Renal cortical epithelial cell (primary cell): ENCODE data around the gene RP2. TPM values are rescaled to one million over a fixed set of nuclear protein-coding genes. Genes with fewer than 3 reads are reported as not detected.
A peak's percentile ranks its signal among the peaks of the same experiment; 100 is the strongest.

ENCODE experiments used
- DNase-seq: peaks from one replicate; pipeline ENCODE4 v3.0.0-alpha.2; 2011; ENCODE audit warnings: low read depth
- total RNA-seq: library from RNA; depleted of rRNA; stranded (reverse); fragments of >200 nt; gene quantifications from 2 replicates; pipeline ENCODE4 v1.2.3, GENCODE V29; 2014

The RP2 gene
- total RNA-seq, 1 donor from 2014 or later = 20.7 TPM

GRCh38 chrX:46844913-46845312 lies 8.1 kb downstream of the RP2 start:
- no peak for DNase-seq

DNA sequence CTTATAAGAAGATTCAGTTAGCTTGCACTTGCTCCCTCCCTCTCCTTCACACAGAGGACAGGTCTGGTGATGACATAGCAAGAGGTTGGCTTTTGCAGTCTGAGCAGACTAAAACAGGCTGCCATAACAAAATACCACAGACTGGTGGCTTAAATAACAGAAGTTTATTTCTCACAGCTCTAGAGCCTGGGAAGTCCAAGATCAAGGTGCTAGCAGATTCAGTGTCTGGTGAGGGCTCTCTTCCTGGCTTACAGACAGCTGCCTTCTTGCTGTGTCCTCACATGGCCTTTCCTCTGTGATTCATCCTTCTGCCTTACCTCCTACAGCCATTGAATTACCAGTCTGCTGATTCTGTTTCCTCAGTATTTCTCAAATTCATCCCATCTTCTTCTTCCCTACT lies 13.1 kb downstream of the RP2 start:
- no peak for DNase-seq

GRCh38 chrX:46850771-46851170 lies 13.9 kb downstream of the RP2 start:
- no peak for DNase-seq

- DNase-seq = no peak
Observed at GRCh38 chrX:46856483-46856882, 19.6 kb downstream of the RP2 start.

GRCh38 chrX:46860557-46860956 lies 23.7 kb downstream of the RP2 start:
- DNase-seq = no peak

GRCh38 chrX:46863072-46863471 lies 26.2 kb downstream of the RP2 start:
- no peak for DNase-seq

- DNase-seq = no peak
Observed at GRCh38 chrX:46864606-46865005, 27.8 kb downstream of the RP2 start.

DNA sequence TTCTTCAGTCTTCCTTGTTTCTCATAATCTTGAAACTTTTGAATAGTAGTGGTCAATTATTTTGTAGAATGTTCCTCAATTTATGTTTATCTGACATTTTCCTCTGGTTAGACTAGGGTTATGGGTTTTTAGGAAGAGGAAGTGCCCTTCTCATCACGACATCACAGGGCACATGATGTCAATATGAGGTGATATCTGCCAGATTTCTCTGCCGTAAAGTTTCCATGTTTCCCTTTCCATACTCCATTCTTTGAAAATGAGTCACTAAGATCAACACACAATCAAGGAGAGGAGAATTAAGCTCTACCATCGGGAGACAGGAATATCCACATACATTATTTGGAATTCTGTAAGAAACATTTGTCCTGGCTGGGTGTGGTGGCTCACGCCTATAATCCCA lies 28.4 kb downstream of the RP2 start:
- peak; percentile 47 for DNase-seq

- no peak for DNase-seq
Observed at GRCh38 chrX:46866726-46867125, 29.9 kb downstream of the RP2 start.

DNA sequence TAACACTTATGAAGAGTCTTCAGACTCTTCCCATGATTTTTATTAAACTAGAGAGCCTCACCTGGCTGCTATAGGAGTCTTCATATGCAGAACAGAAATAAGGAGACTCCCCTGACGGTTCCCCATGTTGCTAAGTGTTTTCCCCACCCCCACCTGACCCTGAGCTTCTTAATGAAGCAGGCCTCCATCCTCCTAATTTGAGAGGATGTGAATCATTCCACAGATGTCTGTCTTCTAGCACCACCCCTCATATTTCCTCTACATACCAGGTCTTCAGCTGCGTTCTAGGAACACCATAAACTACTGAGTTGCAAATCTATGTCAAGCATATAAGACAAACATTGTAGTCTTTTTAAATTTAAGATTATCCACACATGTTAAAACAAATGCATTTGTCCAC lies 36.9 kb downstream of the RP2 start:
- no peak for DNase-seq

- DNase-seq = no peak
Observed at GRCh38 chrX:46876901-46877300, 40.1 kb downstream of the RP2 start.

DNA sequence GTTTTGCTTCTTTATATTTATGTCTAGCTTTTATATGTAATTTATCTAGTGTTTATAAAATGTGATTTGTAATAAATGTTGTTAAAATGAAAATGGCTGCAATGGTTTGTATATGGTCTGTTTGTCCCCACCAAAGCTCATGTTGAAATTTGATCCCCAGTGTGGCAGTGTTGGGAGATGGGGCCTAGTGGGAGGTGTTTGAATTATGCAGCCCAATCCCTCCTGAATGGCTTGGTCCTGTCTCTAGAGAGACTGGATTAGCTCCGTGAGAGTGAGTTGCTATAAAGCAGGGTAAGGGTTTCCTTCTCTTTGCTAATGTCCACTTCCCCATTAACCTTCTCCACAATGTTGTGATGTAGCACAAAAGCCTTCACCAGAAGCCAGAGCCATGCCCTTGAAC lies 45.4 kb downstream of the RP2 start:
- DNase-seq = no peak

DNA sequence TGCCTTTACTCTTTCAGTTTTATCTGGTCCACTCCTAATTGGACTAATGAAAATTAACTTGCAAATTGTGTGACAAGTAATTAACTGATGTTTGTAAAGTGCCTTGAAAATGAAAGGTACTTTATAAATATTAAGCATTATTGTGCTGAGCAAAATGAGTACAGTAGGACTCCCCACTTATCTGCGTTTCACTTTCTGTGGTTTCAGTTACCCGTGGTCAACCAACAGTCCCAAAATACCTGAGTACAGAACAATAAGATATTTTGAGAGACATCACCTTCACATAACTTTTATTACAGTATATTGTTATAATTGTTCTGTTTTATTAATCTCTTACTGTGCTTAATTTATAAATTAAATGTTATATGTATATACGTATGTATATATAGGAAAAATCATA lies 48.0 kb downstream of the RP2 start:
- DNase-seq = no peak

DNA sequence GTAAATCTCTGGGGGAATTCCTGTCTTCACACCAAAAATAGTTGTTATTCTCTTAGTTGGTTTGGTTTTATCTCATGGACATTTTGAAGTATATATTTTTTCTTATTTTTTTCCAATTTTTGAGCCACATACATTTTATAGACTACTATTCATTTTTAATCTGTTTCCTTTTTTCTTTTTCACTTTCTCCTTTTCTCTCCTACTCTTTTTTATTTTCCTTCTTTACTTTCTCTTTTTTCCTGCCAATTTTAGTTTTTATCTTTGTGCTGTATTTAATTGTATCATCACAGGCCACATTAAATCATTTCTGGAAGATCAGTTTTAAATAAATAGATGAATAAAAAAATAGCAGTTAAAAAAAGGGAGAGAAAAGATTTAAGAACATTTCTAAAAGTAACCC lies 61.4 kb downstream of the RP2 start:
- no peak for DNase-seq

DNA sequence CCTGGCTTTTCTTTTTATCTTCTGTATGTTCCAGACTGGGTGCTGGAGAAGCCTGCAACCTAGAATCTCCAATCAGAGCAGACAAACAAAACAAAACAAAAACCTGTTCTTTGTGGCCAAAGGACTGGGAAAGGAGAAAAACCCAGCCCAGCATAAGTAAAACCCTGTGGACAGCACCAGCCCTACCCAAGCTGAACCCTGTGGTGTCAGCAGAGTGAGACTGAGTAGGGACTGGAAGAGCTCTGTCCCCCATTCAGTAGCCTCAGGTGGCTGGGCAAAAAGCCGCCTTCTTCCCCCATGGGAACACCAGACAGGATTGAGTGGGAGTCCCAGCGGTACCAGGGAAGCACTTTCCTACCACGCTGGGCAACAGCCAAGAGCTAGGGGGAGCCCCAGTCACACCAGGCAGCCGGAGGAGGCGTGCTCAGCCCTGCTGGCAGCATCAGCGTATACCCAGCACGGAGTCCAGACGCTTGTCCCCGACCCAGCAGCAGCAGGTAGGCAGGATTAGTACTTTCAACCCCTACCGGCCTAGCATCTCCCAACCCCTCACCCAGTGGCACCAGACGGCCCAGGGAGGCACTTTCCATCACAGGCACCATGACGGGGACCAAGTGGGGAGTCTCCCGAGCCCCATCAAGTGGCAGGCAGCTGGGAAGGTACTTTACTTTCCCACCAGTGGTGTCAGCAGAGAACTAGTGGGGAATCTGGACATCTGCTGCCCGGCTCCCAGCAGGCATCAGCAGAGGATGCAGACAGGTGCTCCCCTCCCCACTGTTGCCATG lies 66.8 kb downstream of the RP2 start:
- DNase-seq = peak; percentile 52

DNA sequence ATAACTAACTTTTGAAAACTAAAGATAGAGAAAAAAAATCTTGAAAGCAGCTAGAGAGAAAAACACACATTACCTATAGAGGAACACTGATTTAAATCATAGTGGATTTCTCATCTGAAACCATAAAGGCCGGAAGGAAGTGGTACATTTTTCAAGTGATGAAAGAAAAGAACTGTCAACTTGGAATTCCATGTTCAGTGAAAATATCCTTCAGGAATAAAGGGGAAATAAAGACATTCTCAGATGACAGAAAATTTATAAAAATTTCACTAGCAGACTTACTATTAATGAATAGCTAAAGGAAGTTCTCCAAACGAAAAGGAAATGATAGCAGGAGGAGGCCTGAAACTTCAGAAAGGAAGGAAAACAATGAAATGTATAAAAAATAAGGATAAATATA lies 67.8 kb downstream of the RP2 start:
- DNase-seq = no peak

DNA sequence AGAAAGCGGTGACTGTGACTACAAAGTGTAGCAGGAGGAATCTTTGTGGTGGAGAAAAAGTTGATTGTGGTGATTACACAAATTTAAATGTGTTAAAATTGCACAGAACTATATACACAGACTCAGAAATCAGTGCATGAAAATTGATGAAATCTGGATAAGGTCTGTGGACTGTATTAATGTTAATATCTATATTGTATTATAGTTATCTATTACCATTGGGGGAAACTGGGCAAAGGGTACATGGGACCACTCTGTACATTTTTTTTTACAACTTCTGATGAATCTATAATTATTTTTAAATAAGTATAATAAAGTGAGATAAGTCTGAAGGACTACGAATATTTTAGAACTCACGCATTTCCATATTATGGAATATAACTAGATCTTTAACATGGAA lies 73.6 kb downstream of the RP2 start:
- no peak for DNase-seq

- DNase-seq = peak; percentile 50
Observed at GRCh38 chrX:46912098-46912602, 75.3 kb downstream of the RP2 start, which contains the start of gene JADE3. TSS of gene JADE3 (plus strand) at chrX:46912421. CDS start at chrX:46984895, 72,474 bp downstream.

- no peak for DNase-seq
Observed at GRCh38 chrX:46912603-46913491, 76.0 kb downstream of the RP2 start.

GRCh38 chrX:46913667-46914066 lies 76.8 kb downstream of the RP2 start:
- no peak for DNase-seq

DNA sequence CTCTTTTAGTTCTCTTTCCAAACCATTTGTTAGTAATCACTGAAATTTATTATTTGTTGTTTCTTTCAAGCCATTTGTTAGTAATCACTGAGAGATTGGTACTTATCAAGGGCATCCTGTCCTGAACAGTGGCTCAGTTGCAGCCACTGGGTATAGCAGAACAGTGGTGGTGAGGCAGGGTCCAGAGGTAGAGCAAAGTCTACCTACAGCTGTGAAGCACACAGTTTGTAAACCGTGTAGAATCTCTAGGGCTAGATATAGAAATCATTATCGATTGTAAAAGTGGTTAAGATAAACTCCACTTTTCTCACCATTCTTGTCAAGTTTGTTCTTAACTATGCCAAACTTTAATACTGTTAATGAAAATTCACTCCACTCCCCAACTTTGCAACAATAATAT lies 79.4 kb downstream of the RP2 start:
- DNase-seq = no peak

- DNase-seq = no peak
Observed at GRCh38 chrX:46917622-46918021, 80.8 kb downstream of the RP2 start.

GRCh38 chrX:46918434-46918833 lies 81.6 kb downstream of the RP2 start:
- no peak for DNase-seq
